OCI-LY7 (cell line): ENCODE data around the gene SLC44A3.

ENCODE experiments used
- CTCF ChIP-seq: fragments of 200-600 bp; sonication (generic); conservative IDR thresholded peaks from 2 replicates; pipeline ENCODE4 v1.5.1; 2014; ENCODE audit warnings: mild to moderate bottlenecking, antibody characterized with exemption, low read length, moderate library complexity, mixed read lengths
- EZH2phosphoT487 ChIP-seq: fragments of 200-600 bp; sonication (generic); IDR thresholded peaks from 2 replicates; pipeline ENCODE4 v1.6.1; 2018; ENCODE audit warnings: low read depth, borderline replicate concordance, mild to moderate bottlenecking, mixed run types, antibody characterized with exemption, low read length, moderate library complexity, mixed read lengths

DNA sequence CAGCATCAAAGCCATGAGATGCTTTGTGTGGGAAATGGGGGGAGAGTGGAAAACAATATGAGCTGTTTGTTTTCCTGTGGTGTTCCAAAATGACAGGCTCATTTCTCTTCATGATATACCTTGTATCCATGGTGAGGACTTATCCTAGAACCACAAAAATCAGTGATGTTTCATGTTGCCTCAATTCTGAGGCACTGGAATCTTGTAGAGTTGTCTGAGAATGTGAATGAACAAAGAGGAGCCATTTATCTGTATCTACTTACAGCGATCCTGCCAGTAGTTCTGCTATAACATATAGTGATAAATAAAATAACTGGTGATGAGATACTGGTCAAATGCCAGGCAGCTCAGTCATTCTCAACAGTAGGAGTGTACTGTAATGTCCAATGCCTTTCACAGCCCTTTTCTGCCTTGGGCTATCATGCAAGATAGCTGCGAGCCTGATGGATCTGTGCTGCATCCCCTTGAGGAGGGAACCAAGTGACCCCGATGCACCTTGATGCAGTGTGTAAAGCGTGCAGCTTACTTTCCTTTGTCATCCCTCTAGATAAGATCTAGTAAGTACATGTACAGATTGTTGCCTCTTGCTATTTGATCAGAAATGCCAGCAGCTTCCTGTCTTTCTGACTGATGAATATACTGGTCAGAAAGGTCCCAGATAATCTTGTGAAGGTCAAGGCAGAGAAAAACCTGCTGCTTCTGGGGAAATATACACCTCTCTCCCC, 52.8 kb downstream of the SLC44A3 start:
- TF ChIP-seq CTCF (no peak), EZH2phosphoT487 (no peak)
